ENCODE data around the gene TBPL1. TPM values are rescaled to one million over a fixed set of nuclear protein-coding genes. Genes with fewer than 3 reads are reported as not detected.
A peak's percentile ranks its signal among the peaks of the same experiment; 100 is the strongest.

Gene TBPL1
- total and polyA plus RNA-seq, 10 of the 15 experiments (the other 5 are each of a cell fraction or from before 2014, with no cell fraction given): 34.6 to 71.2 (median 43.0) TPM

DNA sequence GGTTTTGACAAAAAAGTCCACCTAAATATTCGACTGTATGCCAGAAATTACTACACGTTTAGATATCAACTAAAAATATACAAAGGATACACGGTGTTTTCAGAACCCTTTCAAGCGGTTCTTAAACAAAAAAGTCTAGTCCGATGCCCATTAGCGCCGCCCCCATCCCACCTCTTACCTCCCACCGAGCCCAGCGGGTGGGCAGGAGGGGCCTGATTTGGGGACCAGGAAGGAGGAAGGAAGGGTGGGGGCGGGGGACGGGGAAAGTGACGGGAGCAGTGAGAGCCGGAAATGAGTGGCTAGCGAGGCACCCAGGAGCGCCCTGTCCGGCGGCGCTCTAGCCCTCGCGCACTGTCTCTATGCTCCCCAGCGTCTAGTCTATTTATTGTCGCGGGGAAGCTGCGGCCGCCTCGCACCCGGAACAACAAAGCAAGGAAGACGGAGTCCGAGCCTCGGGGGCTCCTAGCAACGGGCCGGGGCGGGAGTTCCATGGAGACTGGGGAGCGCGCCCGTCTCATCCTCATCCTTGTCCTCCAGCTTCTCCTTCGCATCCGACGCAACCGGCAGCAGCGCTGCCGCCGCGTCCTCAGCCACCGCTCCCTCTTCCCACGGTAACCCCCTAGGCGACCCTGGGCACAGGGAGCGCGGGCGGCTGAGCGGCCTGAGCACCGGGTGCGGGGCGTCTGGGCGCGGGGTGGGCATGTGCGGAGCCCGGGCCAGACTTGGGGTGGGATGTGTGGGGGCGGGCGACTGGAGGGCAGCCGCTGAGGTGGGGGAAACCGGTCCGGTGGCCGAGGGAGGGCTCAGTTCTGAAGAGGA, at the start of gene TBPL1 (continued):
- peak; percentile 69 for TF ChIP-seq E2F8 (IDR thresholded peaks at IDR 0.05; ENCODE audit: low read depth, partially characterized antibody)
- peak; percentile 76 for TF ChIP-seq YY1 (IDR thresholded peaks at IDR 0.05; ENCODE audit: low read depth, low read length)
- TF ChIP-seq, protein P1, sequence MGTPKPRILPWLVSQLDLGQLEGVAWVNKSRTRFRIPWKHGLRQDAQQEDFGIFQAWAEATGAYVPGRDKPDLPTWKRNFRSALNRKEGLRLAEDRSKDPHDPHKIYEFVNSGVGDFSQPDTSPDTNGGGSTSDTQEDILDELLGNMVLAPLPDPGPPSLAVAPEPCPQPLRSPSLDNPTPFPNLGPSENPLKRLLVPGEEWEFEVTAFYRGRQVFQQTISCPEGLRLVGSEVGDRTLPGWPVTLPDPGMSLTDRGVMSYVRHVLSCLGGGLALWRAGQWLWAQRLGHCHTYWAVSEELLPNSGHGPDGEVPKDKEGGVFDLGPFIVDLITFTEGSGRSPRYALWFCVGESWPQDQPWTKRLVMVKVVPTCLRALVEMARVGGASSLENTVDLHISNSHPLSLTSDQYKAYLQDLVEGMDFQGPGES (IDR thresholded peaks at IDR 0.05): no peak
- TF ChIP-seq EP300 (IDR thresholded peaks at IDR 0.05; ENCODE audit: borderline replicate concordance in 1 of 2, control insufficient read depth in 1 of 2, low read depth in 2 of 2, low read length in 2 of 2): peak in 1 of 2 experiments; percentile 62; a peak in 1 of 4 replicates
- no peak for TF ChIP-seq PAX5 (IDR thresholded peaks at IDR 0.05; ENCODE audit: borderline replicate concordance, low read depth, low read length)
- peak; percentile 60 for TF ChIP-seq SIN3A (IDR thresholded peaks at IDR 0.05; ENCODE audit: low read depth, low read length)
- no peak for TF ChIP-seq TCF7 (IDR thresholded peaks at IDR 0.05; ENCODE audit: borderline replicate concordance)
- TF ChIP-seq POLR2AphosphoS2 (IDR thresholded peaks at IDR 0.05; ENCODE audit: low read depth, low read length): peak; percentile 70
